Thyroid gland (tissue), 4 donors: Measurements from ENCODE around the gene BMP8B.

Experiments
- POLR2A ChIP-seq, 2 donors: fragments of 450-650 bp; IDR thresholded peaks; one replicate each; pipeline ENCODE4 v1.6.1; 2017; ENCODE audit warnings: antibody characterized with exemption in 2 of 2, mild to moderate bottlenecking in 2 of 2, moderate library complexity in 1 of 2
- TF ChIP-seq, protein P1 (sequence below), 6 experiments: fragments of 200-600 bp in 3 of 6; fragments of 450-650 bp in 3 of 6; sonication (generic) in 3 of 6; IDR thresholded peaks; one replicate each; pipeline ENCODE4 v1.5.1; 2016 to 2019; ENCODE audit warnings: antibody characterized with exemption in 6 of 6, mild to moderate bottlenecking in 2 of 6, inconsistent platforms in 1 of 6, moderate library complexity in 1 of 6

- TF ChIP-seq, protein P1, sequence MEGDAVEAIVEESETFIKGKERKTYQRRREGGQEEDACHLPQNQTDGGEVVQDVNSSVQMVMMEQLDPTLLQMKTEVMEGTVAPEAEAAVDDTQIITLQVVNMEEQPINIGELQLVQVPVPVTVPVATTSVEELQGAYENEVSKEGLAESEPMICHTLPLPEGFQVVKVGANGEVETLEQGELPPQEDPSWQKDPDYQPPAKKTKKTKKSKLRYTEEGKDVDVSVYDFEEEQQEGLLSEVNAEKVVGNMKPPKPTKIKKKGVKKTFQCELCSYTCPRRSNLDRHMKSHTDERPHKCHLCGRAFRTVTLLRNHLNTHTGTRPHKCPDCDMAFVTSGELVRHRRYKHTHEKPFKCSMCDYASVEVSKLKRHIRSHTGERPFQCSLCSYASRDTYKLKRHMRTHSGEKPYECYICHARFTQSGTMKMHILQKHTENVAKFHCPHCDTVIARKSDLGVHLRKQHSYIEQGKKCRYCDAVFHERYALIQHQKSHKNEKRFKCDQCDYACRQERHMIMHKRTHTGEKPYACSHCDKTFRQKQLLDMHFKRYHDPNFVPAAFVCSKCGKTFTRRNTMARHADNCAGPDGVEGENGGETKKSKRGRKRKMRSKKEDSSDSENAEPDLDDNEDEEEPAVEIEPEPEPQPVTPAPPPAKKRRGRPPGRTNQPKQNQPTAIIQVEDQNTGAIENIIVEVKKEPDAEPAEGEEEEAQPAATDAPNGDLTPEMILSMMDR (IDR thresholded peaks at IDR 0.05) = no peak
- TF ChIP-seq POLR2A (IDR thresholded peaks at IDR 0.05) = no peak
Measured at GRCh38 chr1:39791838-39792237, 3.2 kb upstream of the BMP8B start.
